Effector memory CD8-positive, alpha-beta T cell (primary cell): Measurements from ENCODE around the gene TCEA3.
"Not testable (repeated sequence)": the region's sequence is repeated elsewhere in the genome, so short reads cannot be mapped to it uniquely, and the experiment has no call there.

Experiments
- ATAC-seq: fragments of 150-1000 bp; cut with Tn5 transposase; replicated peaks from 2 replicates; pipeline ENCODE4 v1.10.0; 2021; ENCODE audit warnings: mild to moderate bottlenecking, moderate library complexity
- DNase-seq, 3 experiments: peaks; one replicate each; pipeline ENCODE4 v3.0.0; 2021
- H3K27ac Mint-ChIP-seq, 2 donors: one replicate each; pipeline ENCODE4 v1.8.0; 2022; ENCODE audit warnings: mild to moderate bottlenecking in 2 of 2, mixed read lengths in 2 of 2, moderate library complexity in 2 of 2
- H3K27me3 Mint-ChIP-seq, 2 donors: one replicate each; pipeline ENCODE4 v1.8.0; 2022; ENCODE audit warnings: mixed read lengths in 2 of 2
- H3K36me3 Mint-ChIP-seq: one replicate; pipeline ENCODE4 v1.8.0; 2022; ENCODE audit warnings: mild to moderate bottlenecking, moderate library complexity, mixed read lengths; ENCODE audit not compliant: insufficient read depth
- H3K4me1 Mint-ChIP-seq, 2 donors: one replicate each; pipeline ENCODE4 v1.8.0; 2022; ENCODE audit warnings: low read depth in 2 of 2, mixed read lengths in 2 of 2
- H3K4me3 Mint-ChIP-seq, 2 donors: one replicate each; pipeline ENCODE4 v1.8.0; 2022; ENCODE audit warnings: mild to moderate bottlenecking in 2 of 2, mixed read lengths in 2 of 2, moderate library complexity in 2 of 2
- H3K9me3 Mint-ChIP-seq, 2 donors: one replicate each; pipeline ENCODE4 v1.8.0; 2022; ENCODE audit warnings: mixed read lengths in 2 of 2

TCEA3 gene

DNA sequence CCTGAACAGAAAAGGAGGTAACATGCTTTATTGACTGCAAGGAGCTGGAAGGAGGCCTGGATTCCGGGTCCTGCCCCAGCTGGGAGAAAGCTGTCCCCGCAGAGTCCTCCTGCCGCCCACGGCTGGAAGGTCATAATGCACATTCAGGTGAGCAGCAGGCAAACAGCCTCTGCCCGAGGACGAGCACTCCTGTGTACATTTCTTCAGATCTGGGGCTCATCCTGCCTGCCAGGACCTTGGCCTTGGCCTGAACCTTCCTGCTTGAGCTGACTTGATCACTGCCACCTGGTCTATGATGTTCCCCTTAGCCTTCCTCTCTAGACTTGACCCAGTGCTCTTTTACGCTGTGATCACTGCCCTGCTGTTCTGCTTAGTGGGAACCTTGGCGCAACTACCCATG, 37.1 kb downstream of the TCEA3 start:
- ATAC-seq (no peak), DNase-seq (no peak)
- no peaks in the 10 kb centered on the region for H3K4me1 Mint-ChIP-seq
- H3K36me3 Mint-ChIP-seq, result no peaks in the 10 kb centered on the region
- no peak overlapping the region for H3K4me3 Mint-ChIP-seq
- no peaks in the 10 kb centered on the region for H3K9me3 Mint-ChIP-seq
- no peak overlapping the region for H3K27ac Mint-ChIP-seq
- H3K27me3 Mint-ChIP-seq, result peaks cover 5 to 9% of the 10 kb centered on the region in 2 donors

DNA sequence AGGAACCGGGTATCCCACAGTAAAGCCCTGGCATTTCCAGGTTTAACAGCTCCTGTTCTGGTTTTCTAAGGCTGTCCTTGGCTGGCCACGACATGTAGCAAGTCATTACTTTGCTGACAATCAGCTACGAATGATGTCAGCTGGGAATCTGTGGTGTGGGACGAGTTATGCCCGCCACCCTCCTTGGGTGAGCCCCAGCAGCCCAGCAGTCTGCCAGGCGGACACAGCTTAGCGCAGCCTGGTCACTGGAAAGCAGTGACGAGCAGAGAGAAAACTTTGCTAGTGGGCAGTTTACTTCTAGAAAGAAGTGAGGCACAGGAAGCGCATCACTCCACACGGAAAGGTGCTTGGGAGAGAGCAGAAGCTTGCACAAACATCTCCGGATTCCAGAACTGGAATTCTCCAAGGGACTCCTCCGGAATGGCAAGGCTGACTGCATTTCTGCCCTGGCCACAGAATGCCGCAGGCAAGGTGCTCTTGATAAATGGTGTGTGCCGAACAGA, 39.4 kb downstream of the TCEA3 start:
- no peak for ATAC-seq
- Mint-ChIP-seq H3K4me1 (no peaks in the 10 kb centered on the region), H3K4me3 (no peak overlapping the region), H3K27ac (no peak overlapping the region), H3K9me3 (no peaks in the 10 kb centered on the region), H3K36me3 (no peaks in the 10 kb centered on the region), H3K27me3 (peaks cover 5 to 9% of the 10 kb centered on the region in 2 donors)
- no peak for DNase-seq

DNA sequence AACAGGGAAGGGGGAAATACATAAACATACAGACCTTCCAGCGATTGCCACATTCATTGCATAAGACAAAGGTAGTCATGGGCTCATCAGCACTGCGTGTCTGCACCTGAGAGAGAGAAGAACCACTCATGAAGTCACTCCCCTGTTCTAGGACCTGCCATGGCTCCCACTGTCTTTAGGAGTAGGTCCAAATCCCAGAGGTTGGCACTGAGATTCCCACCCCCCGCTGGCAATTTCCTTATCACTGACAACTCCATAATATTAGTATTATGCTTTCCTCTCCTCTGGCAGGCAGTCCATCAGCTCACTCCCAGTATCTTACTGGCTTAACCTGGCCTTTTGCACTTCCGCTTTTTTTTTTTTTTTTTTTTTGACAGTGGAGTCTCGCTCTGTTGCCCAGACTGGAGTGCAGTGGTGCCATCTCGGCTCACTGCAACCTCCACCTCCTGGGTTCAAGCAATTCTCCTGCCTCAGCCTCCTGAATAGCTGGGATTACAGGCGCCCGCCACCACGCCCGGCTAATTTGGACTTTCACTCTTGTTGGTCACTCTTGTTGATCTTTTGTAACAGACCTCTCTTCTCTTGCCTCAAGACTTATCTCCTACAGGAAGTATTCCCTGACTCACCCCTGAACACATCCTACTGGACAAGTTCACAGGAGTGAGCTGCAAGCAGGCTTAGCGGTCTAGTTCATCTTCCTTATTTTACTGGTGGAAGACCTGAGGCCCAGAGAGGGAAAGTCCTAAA, 40.1 kb downstream of the TCEA3 start:
- no peaks in the 10 kb centered on the region for H3K4me1 Mint-ChIP-seq
- H3K36me3 Mint-ChIP-seq, result no peaks in the 10 kb centered on the region
- no peak for ATAC-seq
- peaks cover 5 to 9% of the 10 kb centered on the region in 2 donors for H3K27me3 Mint-ChIP-seq
- H3K4me3 Mint-ChIP-seq, result no peak overlapping the region
- no peak for DNase-seq
- no peaks in the 10 kb centered on the region for H3K9me3 Mint-ChIP-seq
- no peak overlapping the region for H3K27ac Mint-ChIP-seq

DNA sequence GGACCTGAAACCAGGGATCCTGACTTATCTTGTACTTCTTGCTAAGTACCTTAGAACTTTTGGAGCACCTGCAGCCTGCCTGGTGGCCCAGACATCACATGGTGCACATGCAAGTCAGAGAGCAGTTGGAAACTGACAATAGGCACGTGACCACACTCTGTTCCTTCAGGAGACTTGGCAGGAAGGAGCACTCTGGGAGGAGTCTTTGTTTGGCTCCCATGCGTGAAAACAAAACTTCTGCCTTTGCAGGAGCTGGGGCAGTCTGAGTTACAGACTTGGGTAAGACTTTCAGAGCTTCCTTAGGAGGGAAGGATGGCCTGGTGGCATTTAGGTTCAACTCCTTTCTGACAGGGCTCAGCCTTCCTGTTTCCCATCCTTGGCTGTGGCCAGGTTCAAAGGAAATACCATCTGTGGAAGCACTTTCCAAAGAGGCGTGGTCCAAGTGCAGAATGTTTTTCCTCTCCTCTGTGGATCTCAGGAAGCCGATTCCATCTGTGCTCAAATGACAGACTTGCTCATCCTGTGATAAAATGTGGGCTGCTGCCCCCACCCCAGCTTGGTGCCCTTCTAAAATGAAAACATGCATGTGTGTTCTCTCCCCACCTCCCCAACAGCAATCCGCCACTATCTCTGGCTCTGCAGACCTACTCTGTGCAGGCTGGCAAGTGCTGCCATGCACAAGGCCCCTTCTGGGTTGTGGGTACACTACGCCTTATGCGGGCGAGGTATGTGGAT, 40.8 kb downstream of the TCEA3 start:
- Mint-ChIP-seq H3K4me1 (no peaks in the 10 kb centered on the region), H3K36me3 (no peaks in the 10 kb centered on the region), H3K9me3 (no peaks in the 10 kb centered on the region), H3K27me3 (peaks cover 5 to 9% of the 10 kb centered on the region in 2 donors), H3K4me3 (no peak overlapping the region), H3K27ac (no peak overlapping the region)
- DNase-seq, result no peak
- ATAC-seq, result no peak

DNA sequence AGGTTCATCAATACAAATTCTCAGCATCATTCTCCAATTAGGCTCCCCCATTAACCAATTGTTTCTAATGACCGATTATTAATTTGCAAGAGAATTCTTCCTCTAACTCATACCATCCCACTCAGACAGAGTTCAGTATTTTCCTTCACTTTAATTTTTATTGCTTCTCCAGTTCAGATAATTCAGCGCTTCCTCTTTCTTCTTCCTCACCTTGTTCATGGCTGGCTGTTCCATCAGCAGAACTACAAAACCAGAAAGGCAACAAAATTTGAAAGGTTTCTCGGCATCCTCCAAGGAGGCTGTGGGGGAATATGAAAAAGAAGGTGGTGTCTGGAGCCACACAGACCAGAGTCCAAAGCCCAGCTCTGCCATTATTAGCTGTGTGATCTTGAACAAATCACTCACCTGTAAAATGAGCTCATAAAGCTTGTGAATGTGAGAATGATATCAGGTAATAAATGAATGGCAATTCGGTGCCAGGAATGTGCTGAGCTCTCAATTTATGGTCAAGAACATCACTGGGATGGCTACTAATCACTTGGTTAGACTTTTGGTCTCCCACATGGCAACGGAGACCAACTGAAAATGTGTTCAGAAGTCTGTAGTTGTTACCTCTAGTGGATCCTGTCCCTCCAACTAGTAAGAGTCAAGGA, 43.2 kb downstream of the TCEA3 start:
- H3K36me3 Mint-ChIP-seq, result no peaks in the 10 kb centered on the region
- DNase-seq, result no peak

DNA sequence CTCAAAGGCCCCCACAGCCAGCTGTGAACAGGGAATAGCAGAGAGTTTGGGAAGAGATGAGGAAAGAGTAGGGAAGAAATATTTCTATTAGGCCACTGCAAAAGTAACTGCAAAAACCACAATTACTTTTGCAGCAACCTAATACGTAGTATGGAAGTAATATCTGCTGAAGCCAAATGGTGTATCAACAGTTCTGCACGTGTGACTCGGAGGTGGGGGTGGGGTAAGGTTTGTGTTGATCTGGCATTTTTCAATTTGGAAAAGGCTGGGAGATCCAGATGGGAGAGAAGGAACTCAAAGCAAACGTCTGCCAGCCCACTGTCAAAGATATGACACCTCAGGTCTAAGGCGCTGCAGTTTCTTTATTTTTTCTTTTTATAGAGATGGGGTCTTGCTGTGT, 43.8 kb downstream of the TCEA3 start:
- H3K4me3 Mint-ChIP-seq, result no peak overlapping the region
- no peaks in the 10 kb centered on the region for H3K9me3 Mint-ChIP-seq
- no peak overlapping the region for H3K27ac Mint-ChIP-seq
- H3K36me3 Mint-ChIP-seq, result no peaks in the 10 kb centered on the region
- no peak for ATAC-seq
- no peak for DNase-seq
- H3K4me1 Mint-ChIP-seq, result no peaks in the 10 kb centered on the region
- no peaks in the 10 kb centered on the region for H3K27me3 Mint-ChIP-seq

More for the DNA sequence above, 43.2 kb downstream of the TCEA3 start:
- Mint-ChIP-seq H3K27ac (no peak overlapping the region), H3K9me3 (no peaks in the 10 kb centered on the region), H3K4me3 (no peak overlapping the region), H3K27me3 (no peaks in the 10 kb centered on the region), H3K4me1 (no peaks in the 10 kb centered on the region)
- no peak for ATAC-seq

DNA sequence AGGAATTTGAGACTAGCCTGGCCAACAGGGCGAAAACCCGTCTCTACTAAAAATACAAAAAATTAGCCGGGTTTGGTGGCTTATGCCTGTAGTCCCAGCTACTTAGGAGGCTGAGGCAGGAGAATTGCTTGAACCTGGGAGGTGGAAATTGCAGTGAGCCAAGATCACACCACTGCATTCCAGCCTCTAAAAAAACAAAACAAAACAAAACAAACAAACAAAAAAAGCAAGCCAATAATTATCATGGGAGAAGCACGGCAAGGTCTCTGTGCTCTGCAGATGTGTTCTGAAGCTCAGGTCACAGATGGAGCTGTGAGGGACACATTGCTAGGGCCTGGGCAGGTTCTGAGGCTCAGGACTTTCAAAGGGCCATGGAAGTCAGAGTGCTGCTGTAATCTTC, 44.3 kb downstream of the TCEA3 start:
- H3K4me1 Mint-ChIP-seq, ATAC-seq, H3K27me3 Mint-ChIP-seq, H3K27ac Mint-ChIP-seq, H3K36me3 Mint-ChIP-seq, H3K9me3 Mint-ChIP-seq, H3K4me3 Mint-ChIP-seq, DNase-seq: not testable (repeated sequence)

DNA sequence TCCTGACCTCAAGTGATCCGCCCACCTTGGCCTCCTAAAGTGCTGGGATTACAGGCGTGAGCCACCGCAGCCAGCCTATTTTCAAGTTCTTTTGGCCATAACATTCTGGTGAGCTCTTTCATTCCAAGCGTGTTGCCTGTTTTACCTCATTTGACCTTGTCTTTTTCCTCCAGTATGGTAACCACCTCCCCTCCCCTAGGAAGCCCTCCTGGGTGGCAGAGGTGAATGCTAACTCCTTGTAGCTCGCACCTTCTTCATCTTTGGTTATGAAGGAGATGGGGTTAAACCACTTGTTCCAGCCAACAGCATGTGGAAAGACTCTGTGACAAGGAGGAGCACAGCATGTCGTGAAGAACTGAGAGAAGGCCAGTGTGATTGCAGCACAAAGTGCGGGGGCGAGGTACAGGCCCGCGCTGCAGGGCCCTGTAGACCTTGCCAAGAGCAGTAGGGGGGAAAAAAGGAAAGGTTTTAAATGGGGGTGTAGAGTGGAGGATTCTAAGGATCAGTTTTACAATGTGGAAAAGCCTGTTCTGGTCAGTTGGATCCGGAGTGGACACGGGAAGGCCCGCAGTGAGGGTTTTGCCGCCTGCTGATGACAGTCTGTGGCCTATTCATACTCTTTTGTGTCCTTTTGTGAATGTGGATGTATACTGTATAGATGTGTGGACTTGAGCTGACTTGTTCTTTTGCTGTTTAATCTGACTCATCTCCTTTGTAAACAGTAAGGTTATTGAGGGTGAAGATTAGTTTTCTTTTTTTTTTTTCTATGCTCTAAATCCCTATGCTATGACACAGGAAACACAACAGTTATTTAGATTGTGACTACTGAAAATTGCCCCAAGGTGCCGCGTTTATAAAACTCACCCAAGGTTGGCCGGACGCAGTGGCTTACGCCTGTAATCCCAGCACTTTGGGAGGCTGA, 47.4 kb downstream of the TCEA3 start:
- Mint-ChIP-seq H3K9me3 (no peaks in the 10 kb centered on the region), H3K27me3 (no peaks in the 10 kb centered on the region), H3K4me3 (no peak overlapping the region), H3K27ac (no peak overlapping the region), H3K36me3 (no peaks in the 10 kb centered on the region), H3K4me1 (no peaks in the 10 kb centered on the region)
- no peak for DNase-seq
- no peak for ATAC-seq

DNA sequence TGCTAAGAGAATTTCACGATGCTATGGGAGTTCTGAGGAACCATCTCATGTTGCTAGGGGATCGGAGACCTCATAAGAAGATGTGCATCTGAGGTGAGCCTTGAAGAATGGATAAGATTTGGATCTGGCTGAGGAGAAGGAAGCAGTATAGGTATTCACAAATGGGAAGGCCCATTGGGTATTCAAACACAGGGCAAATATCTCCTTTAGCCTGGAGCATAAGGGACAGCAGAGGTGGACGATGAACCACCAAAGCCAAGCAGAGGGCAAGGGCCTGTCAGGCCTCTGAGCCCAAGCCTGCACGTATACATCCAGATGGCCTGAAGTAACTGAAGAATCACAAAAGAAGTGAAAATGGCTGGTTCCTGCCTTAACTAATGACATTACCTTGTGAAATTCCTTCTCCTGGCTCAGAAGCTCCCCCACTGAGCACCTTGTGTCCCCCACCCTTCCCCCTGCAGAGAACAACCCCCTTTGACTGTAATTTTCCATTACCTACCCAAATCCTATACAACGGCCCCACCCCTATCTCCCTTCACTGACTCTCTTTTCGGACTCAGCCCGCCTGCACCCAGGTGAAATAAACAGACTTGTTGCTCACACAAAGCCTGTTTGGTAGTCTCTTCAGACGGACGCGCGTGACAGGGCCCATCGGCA, 50.3 kb downstream of the TCEA3 start:
- H3K36me3 Mint-ChIP-seq, H3K27ac Mint-ChIP-seq, H3K4me3 Mint-ChIP-seq, H3K27me3 Mint-ChIP-seq, ATAC-seq, H3K9me3 Mint-ChIP-seq, DNase-seq: not testable (repeated sequence)
- peaks cover 9 to 15% of the 10 kb centered on the region in 2 donors for H3K4me1 Mint-ChIP-seq

DNA sequence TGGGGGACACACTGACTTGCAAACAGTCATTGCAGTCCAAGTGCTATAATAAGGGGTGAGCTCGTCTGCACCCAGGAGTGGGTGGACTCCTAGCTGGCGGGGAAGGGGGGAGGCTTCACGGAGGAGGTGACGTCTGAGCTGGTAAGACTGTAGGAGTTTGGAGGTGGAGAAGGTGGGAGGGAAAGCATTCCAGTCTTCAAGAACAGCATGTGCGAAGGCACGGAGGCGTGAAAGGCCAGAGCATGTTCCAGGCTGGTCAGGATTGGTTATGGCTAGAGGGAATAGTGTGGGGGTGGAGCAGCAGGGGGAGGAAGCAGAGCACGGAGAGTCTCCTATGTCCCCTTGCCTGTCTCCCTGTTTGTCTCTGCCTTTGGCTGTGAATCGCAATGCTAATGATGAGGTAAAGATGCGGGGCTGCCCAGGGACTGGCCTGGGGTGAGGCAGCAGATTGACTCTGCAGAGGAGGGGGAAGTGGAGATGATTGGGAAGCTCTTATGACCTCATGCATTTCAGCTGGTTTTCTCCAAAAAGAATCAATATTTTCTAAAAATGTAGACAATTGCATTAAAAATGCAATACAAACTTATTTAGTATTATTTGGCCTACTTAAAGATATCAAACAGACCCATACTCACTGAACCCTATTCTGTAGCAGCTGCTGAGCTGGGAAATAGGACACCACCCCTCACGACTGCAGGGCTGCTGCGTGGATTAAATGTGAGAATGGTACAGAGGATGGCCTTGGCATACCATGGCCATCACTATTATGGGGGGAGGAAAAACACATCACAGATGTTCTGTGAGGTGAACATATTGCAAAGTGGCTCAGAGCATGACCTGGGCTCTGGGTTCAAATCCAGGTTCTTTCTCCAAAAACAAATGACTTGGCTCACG, 52.3 kb downstream of the TCEA3 start:
- no peak overlapping the region for H3K4me3 Mint-ChIP-seq
- H3K27me3 Mint-ChIP-seq, result no peaks in the 10 kb centered on the region
- H3K27ac Mint-ChIP-seq, result no peak overlapping the region
- ATAC-seq (no peak), DNase-seq (no peak)
- peaks cover 7% of the 10 kb centered on the region for H3K36me3 Mint-ChIP-seq
- no peaks in the 10 kb centered on the region for H3K9me3 Mint-ChIP-seq
- peaks cover 21 to 22% of the 10 kb centered on the region in 2 donors for H3K4me1 Mint-ChIP-seq

DNA sequence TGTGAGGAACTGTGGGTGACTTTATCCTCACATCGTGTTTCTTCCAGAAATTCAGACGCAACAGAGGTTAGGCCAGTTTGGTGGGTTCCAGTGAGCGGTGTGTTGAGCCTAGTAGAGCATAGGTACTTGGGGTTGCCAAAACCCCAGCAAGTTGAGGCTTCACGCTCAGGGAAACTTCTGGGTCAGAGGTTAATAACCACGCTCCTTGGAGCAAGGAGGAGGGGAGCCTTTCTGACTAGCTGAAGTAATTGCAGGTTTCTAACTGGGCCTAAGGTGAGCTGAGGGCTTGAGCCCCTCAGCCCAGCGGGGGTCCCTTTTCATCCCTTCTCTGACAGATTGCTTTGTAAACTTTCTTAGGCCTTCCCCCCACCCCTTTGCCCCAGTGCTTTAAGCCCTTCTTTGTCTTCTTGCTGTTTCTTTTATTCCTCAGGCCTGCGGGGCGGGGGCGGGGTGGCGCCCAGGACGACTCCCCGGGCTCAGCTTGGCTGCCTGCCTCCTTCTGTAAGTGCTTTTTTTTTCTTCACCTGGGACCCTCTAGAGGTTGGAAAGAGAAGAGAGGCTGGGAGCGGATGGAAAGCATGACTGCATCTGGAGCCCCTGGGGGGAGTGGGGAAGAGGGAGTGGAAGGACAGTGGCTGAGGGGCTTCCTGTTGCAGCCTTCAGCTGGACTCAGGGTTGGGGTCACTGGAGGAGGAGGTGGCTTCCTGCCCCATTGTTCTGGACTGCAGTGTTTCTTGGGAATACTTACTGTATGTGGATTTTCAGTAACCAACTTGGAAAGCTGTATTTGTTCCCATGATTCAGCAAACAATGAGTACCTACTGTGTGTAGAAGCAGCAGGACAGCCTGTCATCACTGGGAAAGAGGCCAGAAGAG, 53.6 kb downstream of the TCEA3 start:
- H3K9me3 Mint-ChIP-seq, result no peaks in the 10 kb centered on the region
- H3K27me3 Mint-ChIP-seq, result no peaks in the 10 kb centered on the region
- H3K27ac Mint-ChIP-seq, result no peak overlapping the region
- no peak for DNase-seq
- ATAC-seq, result no peak
- peaks cover 7% of the 10 kb centered on the region for H3K36me3 Mint-ChIP-seq
- peaks cover 21 to 34% of the 10 kb centered on the region in 2 donors for H3K4me1 Mint-ChIP-seq
- peak overlapping the region in 1 of 2 donors; percentile 40 for H3K4me3 Mint-ChIP-seq
